C4-2B (cell line): ENCODE results near the gene EPN2.
"Not testable (repeated sequence)": the region's sequence is repeated elsewhere in the genome, so short reads cannot be mapped to it uniquely, and the experiment has no call there.

Experiments
- CTCF ChIP-seq: fragments of 450-650 bp; conservative IDR thresholded peaks from 2 replicates; pipeline ENCODE4 v1.5.1; 2017; ENCODE audit warnings: mild to moderate bottlenecking
- ZFX ChIP-seq: fragments of 450-650 bp; IDR thresholded peaks from 2 replicates; pipeline ENCODE4 v1.6.1; 2017

- TF ChIP-seq CTCF, ZFX: not testable (repeated sequence)
Observed at GRCh38 chr17:19202448-19202847, 34.7 kb upstream of the EPN2 start.
